Hair follicle dermal papilla cell (primary cell): ENCODE data around the gene KLK3. TPM values are rescaled to one million over a fixed set of nuclear protein-coding genes. Genes with fewer than 3 reads are reported as not detected.

Experiments used
- total RNA-seq: library from RNA; depleted of rRNA; stranded (reverse); fragments of >200 nt; gene quantifications from 2 replicates; pipeline ENCODE4 v1.2.3, GENCODE V29; 2012

KLK3 gene
- not detected in 2 replicates for total RNA-seq

DNA sequence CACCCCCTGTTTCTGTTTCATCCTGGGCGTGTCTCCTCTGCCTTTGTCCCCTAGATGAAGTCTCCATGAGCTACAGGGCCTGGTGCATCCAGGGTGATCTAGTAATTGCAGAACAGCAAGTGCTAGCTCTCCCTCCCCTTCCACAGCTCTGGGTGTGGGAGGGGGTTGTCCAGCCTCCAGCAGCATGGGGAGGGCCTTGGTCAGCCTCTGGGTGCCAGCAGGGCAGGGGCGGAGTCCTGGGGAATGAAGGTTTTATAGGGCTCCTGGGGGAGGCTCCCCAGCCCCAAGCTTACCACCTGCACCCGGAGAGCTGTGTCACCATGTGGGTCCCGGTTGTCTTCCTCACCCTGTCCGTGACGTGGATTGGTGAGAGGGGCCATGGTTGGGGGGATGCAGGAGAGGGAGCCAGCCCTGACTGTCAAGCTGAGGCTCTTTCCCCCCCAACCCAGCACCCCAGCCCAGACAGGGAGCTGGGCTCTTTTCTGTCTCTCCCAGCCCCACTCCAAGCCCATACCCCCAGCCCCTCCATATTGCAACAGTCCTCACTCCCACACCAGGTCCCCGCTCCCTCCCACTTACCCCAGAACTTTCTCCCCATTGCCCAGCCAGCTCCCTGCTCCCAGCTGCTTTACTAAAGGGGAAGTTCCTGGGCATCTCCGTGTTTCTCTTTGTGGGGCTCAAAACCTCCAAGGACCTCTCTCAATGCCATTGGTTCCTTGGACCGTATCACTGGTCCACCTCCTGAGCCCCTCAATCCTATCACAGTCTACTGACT lies at the start of gene KLK3:
Gene KLK3, plus strand, starts transcription at position 280 of the 775 bp plus-strand sequence. Its CDS starts 41 bp downstream, at position 321.

DNA sequence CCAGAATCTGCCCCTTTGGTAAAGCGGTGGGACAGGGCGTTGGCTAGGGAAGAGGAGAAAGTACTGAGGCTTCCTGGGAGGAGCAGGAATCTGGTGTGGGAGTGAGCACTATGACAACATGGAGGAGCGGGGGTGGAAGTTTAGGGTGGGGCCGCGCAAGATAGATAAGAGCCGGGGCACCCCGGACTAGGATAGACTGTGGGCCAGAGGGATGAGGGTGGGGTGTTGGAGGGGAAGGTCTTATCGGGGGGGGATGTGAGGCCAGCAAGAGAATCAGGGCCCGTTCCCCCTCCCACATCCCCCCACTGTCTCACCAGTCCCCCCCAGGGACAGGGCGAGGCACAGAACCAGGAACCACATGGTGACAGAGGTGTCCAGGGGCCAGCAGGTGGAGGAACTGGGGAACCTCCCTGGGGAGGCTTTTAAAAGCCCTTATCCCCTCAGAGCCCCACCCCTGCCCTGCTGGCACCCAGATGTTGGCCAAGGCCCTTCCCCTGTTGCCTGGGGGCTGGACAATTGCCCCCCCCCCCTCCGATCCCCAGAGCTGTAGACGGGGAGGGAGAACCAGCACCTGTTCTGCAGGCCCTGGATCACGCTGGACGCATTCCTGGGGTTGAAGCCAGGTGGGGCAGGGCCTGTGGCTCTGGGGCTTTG lies 31.2 kb upstream of the KLK3 start, which contains the start of gene KLK1:
Gene KLK1, minus strand, starts transcription at position 399 of the 654 bp plus-strand sequence. Its CDS starts 39 bp downstream, at position 360.

GRCh38 chr19:50833117-50833801 lies 21.5 kb upstream of the KLK3 start, which contains the start of gene KLK15:
Gene KLK15, minus strand, starts transcription at chr19:50833574. Its CDS starts 2,082 bp downstream, at chr19:50831492.

GRCh38 chr19:50873056-50873455 lies 18.3 kb downstream of the KLK3 start, which contains the start of gene KLK2:
Gene KLK2, plus strand, starts transcription at chr19:50873439. Its CDS starts 35 bp downstream, at chr19:50873474.

Other genes starting within 250 kb of the KLK3 start
- gene SYT3, start 215.0 kb upstream of the KLK3 start, total RNA-seq: 0.16 TPM in 1 of 2 replicates, not detected in the other
- gene C19orf81, start 205.5 kb upstream of the KLK3 start, total RNA-seq: 0.49 TPM in 1 of 2 replicates, not detected in the other
- gene SHANK1, start 135.1 kb upstream of the KLK3 start, total RNA-seq: 10.4 and 14.0 TPM in 2 replicates
- gene CLEC11A, start 131.6 kb upstream of the KLK3 start, total RNA-seq: 56.5 and 68.2 TPM in 2 replicates
- gene GPR32, start 84.5 kb upstream of the KLK3 start, total RNA-seq: not detected in 2 replicates
- not detected in 2 replicates for gene ACP4, start 64.5 kb upstream of the KLK3 start, total RNA-seq
- not detected in 2 replicates for gene KLK1, start 31.1 kb upstream of the KLK3 start, total RNA-seq
- gene KLK15, start 21.3 kb upstream of the KLK3 start, total RNA-seq: not detected in 2 replicates
- gene KLK2, start 18.5 kb downstream of the KLK3 start, total RNA-seq: not detected in 2 replicates
- not detected in 2 replicates for gene KLK4, start 56.5 kb downstream of the KLK3 start, total RNA-seq
- 0.65 and 3.3 TPM in 2 replicates for gene KLK5, start 98.1 kb downstream of the KLK3 start, total RNA-seq
- gene KLK6, start 114.7 kb downstream of the KLK3 start, total RNA-seq: 0.61 TPM in 1 of 2 replicates, not detected in the other
- 0.32 and 0.49 TPM in 2 replicates for gene KLK7, start 129.0 kb downstream of the KLK3 start, total RNA-seq
- 0.16 and 0.49 TPM in 2 replicates for gene KLK8, start 146.7 kb downstream of the KLK3 start, total RNA-seq
- 0.12 TPM in 1 of 2 replicates, not detected in the other for gene KLK10, start 164.8 kb downstream of the KLK3 start, total RNA-seq
- not detected in 2 replicates for gene KLK11, start 171.7 kb downstream of the KLK3 start, total RNA-seq
- not detected in 2 replicates for gene KLK12, start 180.1 kb downstream of the KLK3 start, total RNA-seq
- not detected in 2 replicates for gene KLK13, start 210.2 kb downstream of the KLK3 start, total RNA-seq
- not detected in 2 replicates for gene KLK14, start 228.0 kb downstream of the KLK3 start, total RNA-seq